Mucosa of descending colon (tissue), 3 donors: ENCODE measurements around the gene PRM1. TPM values are rescaled to one million over a fixed set of nuclear protein-coding genes. Genes with fewer than 3 reads are reported as not detected.

Experiments used
- ATAC-seq: fragments of 200-7000 bp; cut with Tn5 transposase; one replicate; pipeline ENCODE4 v1.9.1; 2020; ENCODE audit warnings: mild to moderate bottlenecking, moderate library complexity
- DNase-seq, 3 donors: peaks; one replicate each; pipeline ENCODE4 v3.0.0-alpha.2; 2020
- H3K36me3 ChIP-seq: fragments of 200-600 bp; one replicate; pipeline ENCODE4 v1.8.0; 2021; ENCODE audit warnings: low read depth, mild to moderate bottlenecking
- H3K4me1 ChIP-seq: fragments of 200-600 bp; one replicate; pipeline ENCODE4 v1.8.0; 2021; ENCODE audit warnings: low read depth, mild to moderate bottlenecking
- H3K4me3 ChIP-seq: fragments of 200-600 bp; one replicate; pipeline ENCODE4 v1.8.0; 2021; ENCODE audit warnings: mild to moderate bottlenecking
- H3K9me3 ChIP-seq: fragments of 200-600 bp; one replicate; pipeline ENCODE4 v1.8.0; 2021; ENCODE audit warnings: mild to moderate bottlenecking
- intact Hi-C, 2 donors: fragments of 100-400 bp; cut with DNase I in 1 of 2; cut with micrococcal nuclease in 1 of 2; formaldehyde crosslinking; loops; one replicate each; pipeline versions ENCODE4 v1.11.0 to v1.11.1; 2022; cut with DNase I, micrococcal nuclease
- long read RNA-seq, 2 donors: library from polyadenylated mRNA; unstranded; transcript quantifications; one replicate each; pipeline ENCODE4 v2.0.0, GENCODE V29; 2019 to 2021
- total RNA-seq, 3 donors: library from RNA; stranded (reverse); fragmentation: NEBNext Ultra II Directional in 2 of 3; extraction: Animal tissue kit (Norgen Biotek cat#: 25700) in 2 of 3; gene quantifications; one replicate each; pipeline versions ENCODE4 v1.2.1 to v1.2.4, GENCODE V29; 2021 to 2023
- TF ChIP-seq, protein P1 (sequence below): fragments of 200-600 bp; IDR thresholded peaks from one replicate; pipeline ENCODE4 v1.8.0; 2022; ENCODE audit warnings: antibody characterized with exemption, mild to moderate bottlenecking
- donor health status: DM: no; HTN: no; CAD: no; lungs with moderate emphysema.
- donor health status: DM: no; HTN: no; CAD: no.
- donor health status: DM: no; HTN: yes; CAD: no.

The PRM1 gene, protein sequence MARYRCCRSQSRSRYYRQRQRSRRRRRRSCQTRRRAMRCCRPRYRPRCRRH
- total RNA-seq, result not detected
- long read RNA-seq, donor 1, result 0 reads
- long read RNA-seq, donor 2, result 0 reads

- intact Hi-C loops, result no loop called here
- Histone ChIP-seq H3K4me1 (no peaks in the 10 kb centered on the region), H3K36me3 (no peaks in the 10 kb centered on the region), H3K9me3 (no peaks in the 10 kb centered on the region), H3K4me3 (no peak within 1 kb of the TSS)
- ATAC-seq, result no peak
- TF ChIP-seq, protein P1, sequence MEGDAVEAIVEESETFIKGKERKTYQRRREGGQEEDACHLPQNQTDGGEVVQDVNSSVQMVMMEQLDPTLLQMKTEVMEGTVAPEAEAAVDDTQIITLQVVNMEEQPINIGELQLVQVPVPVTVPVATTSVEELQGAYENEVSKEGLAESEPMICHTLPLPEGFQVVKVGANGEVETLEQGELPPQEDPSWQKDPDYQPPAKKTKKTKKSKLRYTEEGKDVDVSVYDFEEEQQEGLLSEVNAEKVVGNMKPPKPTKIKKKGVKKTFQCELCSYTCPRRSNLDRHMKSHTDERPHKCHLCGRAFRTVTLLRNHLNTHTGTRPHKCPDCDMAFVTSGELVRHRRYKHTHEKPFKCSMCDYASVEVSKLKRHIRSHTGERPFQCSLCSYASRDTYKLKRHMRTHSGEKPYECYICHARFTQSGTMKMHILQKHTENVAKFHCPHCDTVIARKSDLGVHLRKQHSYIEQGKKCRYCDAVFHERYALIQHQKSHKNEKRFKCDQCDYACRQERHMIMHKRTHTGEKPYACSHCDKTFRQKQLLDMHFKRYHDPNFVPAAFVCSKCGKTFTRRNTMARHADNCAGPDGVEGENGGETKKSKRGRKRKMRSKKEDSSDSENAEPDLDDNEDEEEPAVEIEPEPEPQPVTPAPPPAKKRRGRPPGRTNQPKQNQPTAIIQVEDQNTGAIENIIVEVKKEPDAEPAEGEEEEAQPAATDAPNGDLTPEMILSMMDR, result no peak
- DNase-seq, result no peak
These were observed at the start of gene PRM1 for GRCh38 chr16:11280616-11281522. TSS of gene PRM1 (minus strand) at chr16:11281330. CDS start at chr16:11281238, 92 bp downstream.

DNA sequence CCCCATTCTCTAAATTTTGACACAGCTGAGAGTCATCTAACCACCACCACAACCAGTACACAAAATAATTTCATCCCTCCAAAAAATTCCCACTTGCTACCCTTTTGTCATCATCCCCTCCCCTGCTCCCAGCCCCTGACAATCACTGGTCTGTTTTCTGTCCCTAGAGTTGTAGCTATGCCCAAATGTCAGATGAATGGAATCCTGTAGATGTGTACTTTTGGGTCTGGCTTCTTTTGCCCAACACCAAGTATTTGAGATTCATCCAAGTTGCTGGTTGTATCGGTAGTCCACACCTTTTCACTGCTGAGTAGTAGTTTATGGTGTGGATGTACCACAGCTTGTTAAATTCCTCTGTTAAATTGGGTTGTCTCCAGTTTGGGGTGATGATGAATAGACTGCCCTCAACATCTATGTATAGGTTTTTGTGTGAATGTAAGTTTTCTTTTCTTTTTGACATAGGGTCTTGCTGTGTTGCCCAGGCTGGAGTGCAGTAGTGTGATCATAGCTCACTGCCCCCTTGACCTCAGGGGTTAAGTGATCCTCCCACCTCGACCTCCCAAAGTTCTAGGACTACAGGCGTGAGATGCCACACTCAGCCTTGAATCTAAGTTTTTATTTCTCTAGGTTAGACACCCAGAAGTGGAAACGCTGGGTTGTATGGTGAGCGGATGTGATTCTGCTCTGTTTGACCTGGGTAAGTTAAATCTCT, 49.6 kb upstream of the PRM1 start:
- no peaks in the 10 kb centered on the region for H3K36me3 ChIP-seq
- peaks cover 3% of the 10 kb centered on the region for H3K4me1 ChIP-seq
- TF ChIP-seq, protein P1, result no peak
- intact Hi-C loops, result no loop called here
- H3K4me3 ChIP-seq, result no peak overlapping the region
- ATAC-seq, result no peak
- no peak for DNase-seq
- no peaks in the 10 kb centered on the region for H3K9me3 ChIP-seq

DNA sequence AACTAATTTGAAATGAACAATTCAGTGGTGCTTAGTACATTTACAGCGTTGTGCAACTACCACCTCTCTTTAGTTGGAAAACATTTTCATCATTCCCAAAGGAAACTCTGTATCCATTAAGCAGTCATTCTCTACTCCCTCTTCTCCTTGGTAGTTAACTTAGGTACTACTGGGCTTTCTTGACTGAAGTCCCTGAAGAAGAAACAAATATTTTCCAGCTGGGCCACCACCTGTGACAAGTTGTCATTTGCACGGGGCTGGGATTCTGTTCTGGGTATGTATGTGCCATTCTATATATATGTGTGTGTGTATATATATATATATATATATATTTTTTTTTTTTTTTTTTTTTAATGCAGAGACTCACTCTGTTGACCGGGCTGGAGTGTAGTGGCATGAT, 48.8 kb upstream of the PRM1 start:
- DNase-seq (no peak), ATAC-seq (no peak)
- H3K36me3 ChIP-seq, result no peaks in the 10 kb centered on the region
- TF ChIP-seq, protein P1, result no peak
- intact Hi-C loops, result no loop called here
- peaks cover 3% of the 10 kb centered on the region for H3K4me1 ChIP-seq
- H3K9me3 ChIP-seq, result no peaks in the 10 kb centered on the region
- H3K4me3 ChIP-seq, result no peak overlapping the region

GRCh38 chr16:11329071-11329491, 48.0 kb upstream of the PRM1 start:
- ATAC-seq (peak; percentile 18), DNase-seq (no peak)
- Histone ChIP-seq H3K4me3 (no peak overlapping the region), H3K4me1 (peaks cover 3% of the 10 kb centered on the region), H3K9me3 (no peaks in the 10 kb centered on the region), H3K36me3 (no peaks in the 10 kb centered on the region)
- intact Hi-C loops, result no loop called here
- TF ChIP-seq, protein P1, result no peak

DNA sequence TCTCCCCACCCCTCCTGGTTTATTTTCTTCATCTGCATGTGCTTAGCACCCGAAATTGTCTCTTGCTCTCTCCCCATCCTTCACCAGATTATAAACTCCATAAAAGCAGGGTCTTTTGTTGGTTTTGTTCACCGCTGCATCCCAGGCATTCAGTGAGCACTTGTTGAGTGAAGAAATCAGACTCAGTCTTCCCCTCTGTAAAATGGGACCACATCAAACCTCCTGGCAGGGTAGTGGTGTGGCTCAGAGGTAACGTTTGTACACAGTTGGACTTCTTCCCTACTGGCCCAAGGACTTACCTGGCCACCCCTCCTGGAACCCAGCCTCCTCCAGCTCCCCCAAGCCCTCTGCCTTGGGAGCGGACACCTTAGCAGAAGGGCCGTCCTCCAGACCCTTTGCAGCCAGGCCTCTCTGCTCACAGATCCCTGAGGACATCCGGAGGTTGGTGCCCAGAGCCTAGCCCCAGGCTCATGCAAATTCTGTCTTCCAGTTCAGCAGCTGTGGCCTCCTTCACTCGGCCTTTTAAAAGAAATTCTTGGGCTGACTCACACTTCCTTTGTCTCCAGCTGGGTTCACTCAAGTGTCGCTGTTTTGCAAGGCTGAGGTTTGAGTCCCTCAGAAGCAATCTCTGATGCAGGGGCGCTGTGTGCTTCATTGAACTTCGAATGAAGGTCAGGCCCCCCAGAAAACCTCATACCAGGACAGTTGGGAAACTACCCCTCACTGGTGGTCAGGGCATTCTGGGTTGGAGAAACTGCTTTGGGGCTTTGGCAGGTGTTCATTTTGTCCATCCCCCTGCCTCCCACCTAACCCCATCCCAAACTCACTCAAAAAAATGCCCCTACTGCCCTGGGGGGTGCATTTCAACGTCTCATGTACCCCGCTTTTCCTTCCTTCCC, 47.3 kb upstream of the PRM1 start:
- intact Hi-C loops, result no loop called here
- ATAC-seq (peak; percentile 81), DNase-seq (peak; percentile 45 to 80 (median 75))
- no peaks in the 10 kb centered on the region for H3K36me3 ChIP-seq
- H3K4me3 ChIP-seq, result no peak overlapping the region
- TF ChIP-seq, protein P1, result no peak
- peaks cover 3% of the 10 kb centered on the region for H3K4me1 ChIP-seq
- no peaks in the 10 kb centered on the region for H3K9me3 ChIP-seq
